Activated T-helper 1 cell treated with anti-CD3 and anti-CD28 coated beads, Interleukin-2, amount 50 U/mL, for 16 hours (primary cell): ENCODE measurements around the gene CFC1B.
"Not testable (repeated sequence)": the region's sequence is repeated elsewhere in the genome, so short reads cannot be mapped to it uniquely, and the experiment has no call there.

Source experiments
- DNase-seq, 2 donors: peaks; one replicate each; pipeline ENCODE4 v3.0.0-alpha.2; 2020; ENCODE audit warnings: low read depth in 1 of 2, low spot score in 1 of 2

CFC1B gene

GRCh38 chr2:130556441-130556840 lies 35.4 kb downstream of the CFC1B start:
- DNase-seq = not testable (repeated sequence)

GRCh38 chr2:130566165-130566564 lies 45.1 kb downstream of the CFC1B start:
- DNase-seq = not testable (repeated sequence)

GRCh38 chr2:130571929-130572328 lies 50.9 kb downstream of the CFC1B start:
- DNase-seq = not testable (repeated sequence)

- not testable (repeated sequence) for DNase-seq
Observed at GRCh38 chr2:130574230-130574629, 53.2 kb downstream of the CFC1B start.

GRCh38 chr2:130576209-130576784 lies 55.3 kb downstream of the CFC1B start:
- not testable (repeated sequence) for DNase-seq

- DNase-seq = not testable (repeated sequence)
Observed at GRCh38 chr2:130577559-130577958, 56.5 kb downstream of the CFC1B start.
